Stomach (tissue), 9 donors: ENCODE results near the gene KIAA1614. TPM values are rescaled to one million over a fixed set of nuclear protein-coding genes. Genes with fewer than 3 reads are reported as not detected.

ENCODE experiments used
- DNase-seq, 2 donors: peaks; one replicate each; pipeline versions ENCODE4 v3.0.0 to v3.0.0-alpha.2; 2013 to 2019
- H3K27ac ChIP-seq, 5 donors: fragments of 200-600 bp in 4 of 5; sonication (generic) in 4 of 5; one replicate each; pipeline ENCODE4 v1.5.1; 2013 to 2019; ENCODE audit warnings: mild to moderate bottlenecking in 1 of 5, moderate library complexity in 1 of 5
- H3K27me3 ChIP-seq, 3 donors: fragments of 200-600 bp; sonication (generic); one replicate each; pipeline ENCODE4 v1.5.1; 2017 to 2019; ENCODE audit warnings: mixed run types in 1 of 3
- H3K36me3 ChIP-seq, 4 donors: fragments of 200-600 bp; sonication (generic); 1 replicate in 3 of 4; 2 replicates in 1 of 4; pipeline ENCODE4 v1.5.1; 2016 to 2019
- H3K4me1 ChIP-seq, 4 donors: fragments of 200-600 bp; sonication (generic); one replicate each; pipeline ENCODE4 v1.5.1; 2016 to 2019
- H3K4me3 ChIP-seq, 4 donors: fragments of 200-600 bp; sonication (generic) in 3 of 4; one replicate each; pipeline ENCODE4 v1.5.1; 2016 to 2019; ENCODE audit warnings: mild to moderate bottlenecking in 1 of 4
- H3K9me3 ChIP-seq, 4 donors: fragments of 200-600 bp; sonication (generic); one replicate each; pipeline ENCODE4 v1.5.1; 2016 to 2019
- EP300 ChIP-seq: sonication (generic); formaldehyde crosslinking; IDR thresholded peaks from one replicate; pipeline ENCODE4 v1.6.1; 2017; ENCODE audit warnings: antibody characterized with exemption
- POLR2A ChIP-seq, 4 donors: fragments of 450-650 bp; IDR thresholded peaks; one replicate each; pipeline ENCODE4 v1.6.1; 2016; ENCODE audit warnings: antibody characterized with exemption in 4 of 4, control low read depth in 2 of 4, mild to moderate bottlenecking in 1 of 4, moderate library complexity in 1 of 4
- POLR2AphosphoS5 ChIP-seq, 3 donors: sonication (generic); formaldehyde crosslinking; IDR thresholded peaks; one replicate each; pipeline ENCODE4 v1.6.1; 2016; ENCODE audit warnings: antibody characterized with exemption in 3 of 3
- WGBS, 5 donors: extraction: QIAGEN DNeasy Blood & Tissue Kit in 3 of 5; methylation state at CpG; one replicate each; pipeline versions ENCODE4 v1.1.5 to v1.1.7; 2013 to 2018; 5-methylcytosine and 5-hydroxymethylcytosine counted together
- intact Hi-C: fragments of 100-400 bp; cut with DNase I; formaldehyde crosslinking; loops from one replicate; pipeline ENCODE4 v1.15.1; 2023; ENCODE audit warnings: low total_unique reads
- polyA plus RNA-seq, 3 donors: library from polyadenylated mRNA; stranded (reverse); fragments of 200-250 nt; gene quantifications; one replicate each; pipeline ENCODE4 v1.2.3, GENCODE V29; 2013
- total RNA-seq, 5 donors: library from RNA; depleted of rRNA; stranded (reverse); fragments of >200 nt; gene quantifications; one replicate each; pipeline versions ENCODE4 v1.1.0 to v1.2.3, GENCODE V29; 2014 to 2016
- TF ChIP-seq, protein P1 (sequence below), 7 experiments: fragments of 450-650 bp in 4 of 7; fragments of 200-600 bp in 3 of 7; sonication (generic) in 3 of 7; IDR thresholded peaks; one replicate each; pipeline ENCODE4 v1.5.1; 2016 to 2019; ENCODE audit warnings: antibody characterized with exemption in 7 of 7, control low read depth in 2 of 7, mild to moderate bottlenecking in 1 of 7
- donor health status: healthy with polysubstance abuse.
- donor health status: Bipolar disorder and iron deficiency.
- donor health status: healthy.

The KIAA1614 gene
- total and polyA plus RNA-seq, 8 donors, result under 0.01 to 6.1 (median 1.8) TPM; not detected in 1

DNA sequence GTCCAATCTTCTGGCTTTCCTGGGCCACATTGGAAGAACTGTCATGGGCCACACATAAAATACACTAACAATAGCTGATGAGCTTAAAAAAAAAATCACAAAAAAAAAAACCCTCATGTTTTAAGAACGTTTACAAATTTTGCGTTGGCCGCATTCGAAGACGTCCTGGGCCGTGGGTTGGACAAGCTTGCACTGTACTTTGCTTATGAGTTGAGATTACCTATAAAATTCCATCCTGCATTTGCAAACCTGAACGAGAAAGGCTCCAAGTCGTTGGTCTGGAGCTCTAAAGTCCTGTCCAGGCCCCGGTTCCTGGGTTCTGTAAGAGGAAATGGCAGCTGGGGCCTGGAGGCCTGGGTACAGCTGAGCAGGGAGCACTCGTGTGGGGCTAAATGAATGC is 51.4 kb downstream of the KIAA1614 start:
- Histone ChIP-seq H3K27ac (no peak overlapping the region), H3K36me3 (peaks cover 0 to 40% (median 22%) of the 10 kb centered on the region in 4 donors), H3K27me3 (no peaks in the 10 kb centered on the region), H3K4me3 (no peak overlapping the region), H3K4me1 (peaks cover 0 to 8% (median 2%) of the 10 kb centered on the region in 4 donors), H3K9me3 (no peaks in the 10 kb centered on the region)
- DNase-seq, result no peak
- intact Hi-C loops, result no loop called here
- 89 to 95% (median 92%) methylated on average over 10 of the region's 10 CpGs for WGBS, 5 donors
- no peak for TF ChIP-seq POLR2AphosphoS5 (IDR thresholded peaks at IDR 0.05)
- TF ChIP-seq, protein P1, sequence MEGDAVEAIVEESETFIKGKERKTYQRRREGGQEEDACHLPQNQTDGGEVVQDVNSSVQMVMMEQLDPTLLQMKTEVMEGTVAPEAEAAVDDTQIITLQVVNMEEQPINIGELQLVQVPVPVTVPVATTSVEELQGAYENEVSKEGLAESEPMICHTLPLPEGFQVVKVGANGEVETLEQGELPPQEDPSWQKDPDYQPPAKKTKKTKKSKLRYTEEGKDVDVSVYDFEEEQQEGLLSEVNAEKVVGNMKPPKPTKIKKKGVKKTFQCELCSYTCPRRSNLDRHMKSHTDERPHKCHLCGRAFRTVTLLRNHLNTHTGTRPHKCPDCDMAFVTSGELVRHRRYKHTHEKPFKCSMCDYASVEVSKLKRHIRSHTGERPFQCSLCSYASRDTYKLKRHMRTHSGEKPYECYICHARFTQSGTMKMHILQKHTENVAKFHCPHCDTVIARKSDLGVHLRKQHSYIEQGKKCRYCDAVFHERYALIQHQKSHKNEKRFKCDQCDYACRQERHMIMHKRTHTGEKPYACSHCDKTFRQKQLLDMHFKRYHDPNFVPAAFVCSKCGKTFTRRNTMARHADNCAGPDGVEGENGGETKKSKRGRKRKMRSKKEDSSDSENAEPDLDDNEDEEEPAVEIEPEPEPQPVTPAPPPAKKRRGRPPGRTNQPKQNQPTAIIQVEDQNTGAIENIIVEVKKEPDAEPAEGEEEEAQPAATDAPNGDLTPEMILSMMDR (IDR thresholded peaks at IDR 0.05), result no peak
- TF ChIP-seq POLR2A (IDR thresholded peaks at IDR 0.05), result no peak
- TF ChIP-seq EP300, result no peak

DNA sequence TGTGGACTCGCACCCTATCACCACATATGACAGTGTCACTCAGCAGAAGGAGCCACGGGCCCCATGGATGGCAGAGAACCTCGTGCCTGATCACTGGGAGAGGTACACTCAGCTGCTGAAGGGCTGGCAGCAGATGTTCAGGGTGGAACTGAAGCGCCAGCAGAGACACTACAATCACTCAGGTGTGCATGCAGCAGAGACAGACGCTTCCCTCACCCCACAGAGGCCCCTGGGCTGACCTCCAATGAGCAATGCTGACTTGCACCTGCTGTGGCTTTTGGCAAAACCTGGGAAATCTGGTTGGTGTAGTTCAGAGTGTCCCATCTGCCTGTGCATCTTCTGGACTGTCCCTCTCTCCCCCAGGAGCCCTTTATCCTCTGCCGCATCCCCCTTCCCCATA is 51.9 kb downstream of the KIAA1614 start:
- intact Hi-C loops, result no loop called here
- Histone ChIP-seq H3K27me3 (no peaks in the 10 kb centered on the region), H3K9me3 (no peaks in the 10 kb centered on the region), H3K27ac (no peak overlapping the region), H3K36me3 (peaks cover 0 to 41% (median 24%) of the 10 kb centered on the region in 4 donors), H3K4me1 (peaks cover 0 to 8% (median 2%) of the 10 kb centered on the region in 4 donors), H3K4me3 (no peak overlapping the region)
- WGBS, 5 donors, result 84 to 97% (median 91%) methylated on average over 5 to 6 of the region's 6 CpGs
- no peak for DNase-seq
- TF ChIP-seq, protein P1 (IDR thresholded peaks at IDR 0.05), result no peak
- TF ChIP-seq EP300, result no peak
- no peak for TF ChIP-seq POLR2A (IDR thresholded peaks at IDR 0.05)
- TF ChIP-seq POLR2AphosphoS5 (IDR thresholded peaks at IDR 0.05), result no peak

DNA sequence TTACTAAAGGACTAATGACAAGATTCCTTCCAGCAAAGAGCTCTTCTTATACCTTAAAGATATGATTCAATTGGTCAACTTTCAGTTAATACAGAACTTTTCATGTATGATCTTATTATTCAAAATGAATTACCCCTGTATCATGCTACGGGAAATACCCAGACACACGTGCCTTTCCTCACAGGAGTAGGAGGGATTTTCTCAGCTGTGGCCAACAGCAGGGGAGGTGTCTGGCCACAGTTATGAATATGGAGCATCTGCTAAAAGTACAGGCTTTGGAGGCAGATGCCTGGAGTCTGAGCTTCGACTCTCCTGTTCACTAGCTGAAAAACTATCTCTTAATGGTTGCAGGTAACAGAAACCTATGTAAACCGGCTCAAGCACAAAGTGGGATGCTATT is 53.6 kb downstream of the KIAA1614 start:
- no peaks in the 10 kb centered on the region for H3K9me3 ChIP-seq
- H3K4me1 ChIP-seq, result peaks cover 0 to 8% (median 2%) of the 10 kb centered on the region in 4 donors
- H3K27me3 ChIP-seq, result no peaks in the 10 kb centered on the region
- intact Hi-C loops, result no loop called here
- TF ChIP-seq POLR2AphosphoS5 (IDR thresholded peaks at IDR 0.05), result no peak
- TF ChIP-seq EP300, result no peak
- TF ChIP-seq, protein P1 (IDR thresholded peaks at IDR 0.05), result no peak
- TF ChIP-seq POLR2A (IDR thresholded peaks at IDR 0.05), result no peak
- H3K27ac ChIP-seq, result no peak overlapping the region
- H3K36me3 ChIP-seq, result peaks cover 0 to 51% (median 31%) of the 10 kb centered on the region in 4 donors
- H3K4me3 ChIP-seq, result no peak overlapping the region
- 84 to 94% (median 93%) methylated on average over 4 of the region's 4 CpGs for WGBS, 5 donors
- no peak for DNase-seq

DNA sequence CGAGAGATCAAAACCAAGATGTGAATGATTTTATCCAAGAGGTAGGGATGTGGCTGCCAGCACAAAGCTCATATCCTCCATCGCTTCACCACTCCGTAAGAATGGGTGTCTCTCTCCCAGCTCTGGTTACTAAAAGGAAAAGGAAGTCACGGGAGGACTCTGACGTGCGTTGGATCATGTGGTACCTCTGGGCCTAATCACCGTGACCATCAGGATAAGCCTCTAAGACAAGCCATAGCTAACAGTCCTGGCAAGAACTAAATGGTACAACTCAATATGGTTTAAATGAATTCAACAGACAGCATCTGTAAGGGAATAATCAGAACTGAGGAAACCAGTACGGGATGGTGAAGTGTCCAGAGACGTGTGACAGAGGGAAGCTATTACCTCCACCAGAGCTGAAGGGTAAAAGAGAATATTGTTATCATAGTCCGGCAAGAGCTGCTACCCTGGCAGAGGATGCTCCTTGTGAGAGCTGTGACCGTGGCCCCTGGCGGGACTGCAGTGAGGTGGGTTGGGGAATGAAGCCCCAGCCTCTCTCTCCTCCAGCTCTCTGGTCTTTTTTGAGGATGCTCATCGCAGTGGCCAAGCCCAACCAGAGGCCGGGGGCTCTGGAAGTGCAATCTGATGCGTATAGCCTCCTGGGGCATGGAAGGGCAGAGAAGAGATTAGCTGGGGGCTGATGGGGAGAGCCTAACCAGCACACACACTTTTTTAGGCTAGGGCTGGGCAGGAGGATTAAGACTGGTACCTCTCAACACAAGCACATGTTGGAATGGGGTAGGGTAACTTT is 54.2 kb downstream of the KIAA1614 start:
- TF ChIP-seq, protein P1 (IDR thresholded peaks at IDR 0.05), result no peak
- TF ChIP-seq POLR2AphosphoS5 (IDR thresholded peaks at IDR 0.05), result no peak
- no peak for TF ChIP-seq EP300
- no peak for TF ChIP-seq POLR2A (IDR thresholded peaks at IDR 0.05)
- H3K36me3 ChIP-seq, result peaks cover 0 to 57% (median 37%) of the 10 kb centered on the region in 4 donors
- H3K4me3 ChIP-seq, result no peak overlapping the region
- no peak overlapping the region for H3K27ac ChIP-seq
- WGBS, 5 donors, result 82 to 90% (median 87%) methylated on average over 15 of the region's 15 CpGs
- no peaks in the 10 kb centered on the region for H3K9me3 ChIP-seq
- H3K27me3 ChIP-seq, result no peaks in the 10 kb centered on the region
- intact Hi-C loops, result no loop called here
- H3K4me1 ChIP-seq, result peaks cover 0 to 6% (median 2%) of the 10 kb centered on the region in 4 donors
- no peak for DNase-seq
